Ishikawa (cell line): ENCODE results near the gene SEC14L6.

ENCODE experiments used
- CEBPB ChIP-seq: IDR thresholded peaks from 2 replicates; pipeline ENCODE4 v1.6.1; 2012
- CREB1 ChIP-seq: IDR thresholded peaks from 2 replicates; pipeline ENCODE4 v1.6.1; 2012; ENCODE audit warnings: low read depth
- EGR1 ChIP-seq: IDR thresholded peaks from 2 replicates; pipeline ENCODE4 v1.6.1; 2012
- EP300 ChIP-seq: IDR thresholded peaks from 2 replicates; pipeline ENCODE4 v1.6.1; 2012; ENCODE audit warnings: borderline replicate concordance
- FOXM1 ChIP-seq: IDR thresholded peaks from 2 replicates; pipeline ENCODE4 v1.6.1; 2012; ENCODE audit warnings: low read depth, borderline replicate concordance
- NFIC ChIP-seq: IDR thresholded peaks from 2 replicates; pipeline ENCODE4 v1.6.1; 2012
- RAD21 ChIP-seq: IDR thresholded peaks from 2 replicates; pipeline ENCODE4 v1.6.1; 2012; ENCODE audit warnings: low read depth
- TAF1 ChIP-seq: IDR thresholded peaks from 2 replicates; pipeline ENCODE4 v1.6.1; 2012; ENCODE audit warnings: low read depth, mild to moderate bottlenecking
- TCF12 ChIP-seq: IDR thresholded peaks from 2 replicates; pipeline ENCODE4 v1.6.1; 2012; ENCODE audit warnings: low read depth
- TEAD4 ChIP-seq: IDR thresholded peaks from 2 replicates; pipeline ENCODE4 v1.6.1; 2012
- YY1 ChIP-seq: IDR thresholded peaks from 2 replicates; pipeline ENCODE4 v1.6.1; 2012; ENCODE audit warnings: low read depth
- ZBTB7A ChIP-seq: IDR thresholded peaks from 2 replicates; pipeline ENCODE4 v1.6.1; 2012; ENCODE audit warnings: low read depth
- TF ChIP-seq, protein P1 (sequence below): IDR thresholded peaks from 2 replicates; pipeline ENCODE4 v1.6.1; 2012
- TF ChIP-seq, protein P2 (sequence below): IDR thresholded peaks from 2 replicates; pipeline ENCODE4 v1.6.1; 2012
- TF ChIP-seq, protein P3 (sequence below): IDR thresholded peaks from 2 replicates; pipeline ENCODE4 v1.6.1; 2012; ENCODE audit warnings: low read depth, mild to moderate bottlenecking

The SEC14L6 gene

DNA sequence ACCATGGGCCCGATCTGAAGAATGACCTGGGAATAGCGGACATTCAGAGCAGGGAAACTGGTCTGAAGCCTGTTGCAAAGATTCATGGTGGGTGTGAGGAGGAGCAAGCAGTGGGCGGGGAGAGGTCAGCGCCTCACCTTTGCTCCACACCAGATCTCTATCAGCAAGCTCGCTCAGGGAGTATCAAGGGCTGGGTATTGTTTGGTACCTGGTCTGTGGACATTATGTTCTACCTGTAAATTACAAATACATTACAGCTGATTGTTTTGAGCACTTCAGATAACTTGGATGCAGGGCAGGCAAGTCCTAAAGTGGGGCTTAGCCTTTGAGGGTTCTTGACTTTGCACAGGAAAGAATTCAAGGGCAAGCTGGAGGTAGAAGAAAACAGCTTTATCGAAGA lies 30.3 kb downstream of the SEC14L6 start:
- TF ChIP-seq YY1 (no peak), RAD21 (no peak), EGR1 (no peak), CREB1 (no peak), NFIC (no peak)
- TF ChIP-seq, protein P1, sequence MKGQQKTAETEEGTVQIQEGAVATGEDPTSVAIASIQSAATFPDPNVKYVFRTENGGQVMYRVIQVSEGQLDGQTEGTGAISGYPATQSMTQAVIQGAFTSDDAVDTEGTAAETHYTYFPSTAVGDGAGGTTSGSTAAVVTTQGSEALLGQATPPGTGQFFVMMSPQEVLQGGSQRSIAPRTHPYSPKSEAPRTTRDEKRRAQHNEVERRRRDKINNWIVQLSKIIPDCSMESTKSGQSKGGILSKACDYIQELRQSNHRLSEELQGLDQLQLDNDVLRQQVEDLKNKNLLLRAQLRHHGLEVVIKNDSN = no peak
- TF ChIP-seq, protein P2, sequence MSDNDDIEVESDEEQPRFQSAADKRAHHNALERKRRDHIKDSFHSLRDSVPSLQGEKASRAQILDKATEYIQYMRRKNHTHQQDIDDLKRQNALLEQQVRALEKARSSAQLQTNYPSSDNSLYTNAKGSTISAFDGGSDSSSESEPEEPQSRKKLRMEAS = no peak

DNA sequence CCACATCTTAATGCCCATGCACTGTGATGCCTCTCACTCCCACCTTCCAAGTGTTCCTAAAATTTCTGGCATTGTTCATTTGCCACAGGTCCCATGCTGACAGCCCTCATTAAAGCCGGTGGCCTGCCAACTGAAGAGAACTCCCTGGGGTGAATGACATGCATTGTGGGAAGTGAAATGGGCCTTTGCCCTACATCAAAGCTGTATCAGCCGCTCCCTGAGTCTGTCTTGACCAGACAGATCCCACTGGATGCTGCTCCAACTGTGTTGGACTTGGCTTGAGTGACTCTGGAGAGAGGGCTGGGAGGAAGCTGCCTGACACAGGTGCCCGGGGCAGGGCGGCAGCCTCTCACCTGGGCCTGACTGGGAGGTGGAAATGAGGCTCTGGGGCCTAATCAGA lies 32.3 kb downstream of the SEC14L6 start:
- no peak for TF ChIP-seq YY1
- TF ChIP-seq TAF1 = no peak
- TF ChIP-seq TCF12 = no peak
- no peak for TF ChIP-seq EGR1
- TF ChIP-seq, protein P3, sequence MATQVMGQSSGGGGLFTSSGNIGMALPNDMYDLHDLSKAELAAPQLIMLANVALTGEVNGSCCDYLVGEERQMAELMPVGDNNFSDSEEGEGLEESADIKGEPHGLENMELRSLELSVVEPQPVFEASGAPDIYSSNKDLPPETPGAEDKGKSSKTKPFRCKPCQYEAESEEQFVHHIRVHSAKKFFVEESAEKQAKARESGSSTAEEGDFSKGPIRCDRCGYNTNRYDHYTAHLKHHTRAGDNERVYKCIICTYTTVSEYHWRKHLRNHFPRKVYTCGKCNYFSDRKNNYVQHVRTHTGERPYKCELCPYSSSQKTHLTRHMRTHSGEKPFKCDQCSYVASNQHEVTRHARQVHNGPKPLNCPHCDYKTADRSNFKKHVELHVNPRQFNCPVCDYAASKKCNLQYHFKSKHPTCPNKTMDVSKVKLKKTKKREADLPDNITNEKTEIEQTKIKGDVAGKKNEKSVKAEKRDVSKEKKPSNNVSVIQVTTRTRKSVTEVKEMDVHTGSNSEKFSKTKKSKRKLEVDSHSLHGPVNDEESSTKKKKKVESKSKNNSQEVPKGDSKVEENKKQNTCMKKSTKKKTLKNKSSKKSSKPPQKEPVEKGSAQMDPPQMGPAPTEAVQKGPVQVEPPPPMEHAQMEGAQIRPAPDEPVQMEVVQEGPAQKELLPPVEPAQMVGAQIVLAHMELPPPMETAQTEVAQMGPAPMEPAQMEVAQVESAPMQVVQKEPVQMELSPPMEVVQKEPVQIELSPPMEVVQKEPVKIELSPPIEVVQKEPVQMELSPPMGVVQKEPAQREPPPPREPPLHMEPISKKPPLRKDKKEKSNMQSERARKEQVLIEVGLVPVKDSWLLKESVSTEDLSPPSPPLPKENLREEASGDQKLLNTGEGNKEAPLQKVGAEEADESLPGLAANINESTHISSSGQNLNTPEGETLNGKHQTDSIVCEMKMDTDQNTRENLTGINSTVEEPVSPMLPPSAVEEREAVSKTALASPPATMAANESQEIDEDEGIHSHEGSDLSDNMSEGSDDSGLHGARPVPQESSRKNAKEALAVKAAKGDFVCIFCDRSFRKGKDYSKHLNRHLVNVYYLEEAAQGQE = no peak
- TF ChIP-seq EP300 = no peak
- TF ChIP-seq FOXM1 = no peak
- TF ChIP-seq RAD21 = no peak
- TF ChIP-seq CREB1 = no peak
- TF ChIP-seq TEAD4 = no peak
- TF ChIP-seq ZBTB7A = no peak
- TF ChIP-seq, protein P2 = no peak
- TF ChIP-seq, protein P1 = no peak
- no peak for TF ChIP-seq CEBPB
- TF ChIP-seq NFIC = no peak

DNA sequence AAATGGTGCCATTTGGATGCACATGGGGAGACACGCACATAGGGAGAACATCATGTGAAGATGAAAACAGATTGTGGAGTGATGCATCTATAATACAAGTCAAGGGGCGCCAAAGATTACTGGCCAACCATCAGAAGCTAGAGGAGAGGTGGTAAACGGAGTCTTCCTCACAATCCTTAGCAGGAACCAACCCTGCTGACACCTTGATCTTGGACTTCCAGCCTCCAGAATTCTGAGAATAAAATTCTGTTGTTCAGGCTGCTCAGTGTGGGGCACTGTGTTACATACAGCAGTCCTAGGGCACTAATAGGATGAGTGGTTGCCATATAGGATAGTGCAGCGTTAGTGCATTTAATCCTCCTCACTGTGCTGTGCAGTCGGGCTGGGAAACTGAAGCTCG lies 33.1 kb downstream of the SEC14L6 start:
- TF ChIP-seq YY1 = no peak
- no peak for TF ChIP-seq TAF1
- no peak for TF ChIP-seq NFIC
- TF ChIP-seq FOXM1 = no peak
- no peak for TF ChIP-seq CREB1
- TF ChIP-seq CEBPB = no peak
- no peak for TF ChIP-seq TEAD4

DNA sequence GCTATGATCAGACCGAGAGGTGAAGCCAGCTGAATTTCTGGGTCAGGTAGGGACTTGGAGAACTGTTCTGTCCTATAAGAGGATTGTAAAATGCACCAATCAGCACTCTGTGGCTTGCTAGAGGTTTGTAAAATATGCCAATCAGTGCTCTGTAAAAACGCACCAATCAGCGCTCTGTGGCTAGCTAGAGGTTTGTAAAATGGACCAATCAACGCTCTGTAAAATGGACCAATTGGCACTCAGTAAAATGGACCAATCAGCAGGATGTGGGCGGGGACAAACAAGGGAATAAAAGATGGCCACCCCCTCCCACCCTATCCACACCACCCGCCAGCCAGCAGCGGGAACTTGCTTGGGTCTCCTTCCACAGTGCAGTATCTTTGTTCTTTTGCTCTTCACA lies 34.6 kb downstream of the SEC14L6 start:
- TF ChIP-seq CREB1 = no peak
- no peak for TF ChIP-seq TCF12
- no peak for TF ChIP-seq FOXM1
- no peak for TF ChIP-seq ZBTB7A

DNA sequence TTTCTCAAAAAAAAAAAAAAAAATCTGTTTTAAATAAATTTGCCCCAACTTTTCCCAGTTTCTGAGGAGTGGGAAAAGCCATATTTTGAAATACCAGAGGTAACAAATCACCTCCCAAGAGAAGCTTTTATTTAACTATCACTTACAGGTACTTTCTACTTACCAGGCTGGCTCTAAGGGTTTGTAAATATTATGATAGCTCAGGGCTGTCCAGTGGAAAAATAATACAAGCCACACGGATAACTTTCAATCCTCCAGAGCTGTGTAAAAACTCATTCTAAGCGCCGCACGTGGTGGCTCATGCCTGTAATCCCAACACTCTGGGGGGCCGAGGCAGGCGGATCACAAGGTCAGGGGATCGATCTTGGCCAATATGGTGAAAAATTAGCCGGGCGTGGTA lies 35.4 kb downstream of the SEC14L6 start:
- TF ChIP-seq, protein P1 = no peak
- TF ChIP-seq RAD21 (no peak), EGR1 (no peak), FOXM1 (no peak), NFIC (no peak), TCF12 (no peak), TEAD4 (no peak), TAF1 (no peak), CREB1 (no peak), YY1 (no peak), CEBPB (no peak), ZBTB7A (no peak), EP300 (no peak)
- TF ChIP-seq, protein P3 = no peak
- TF ChIP-seq, protein P2 = no peak

DNA sequence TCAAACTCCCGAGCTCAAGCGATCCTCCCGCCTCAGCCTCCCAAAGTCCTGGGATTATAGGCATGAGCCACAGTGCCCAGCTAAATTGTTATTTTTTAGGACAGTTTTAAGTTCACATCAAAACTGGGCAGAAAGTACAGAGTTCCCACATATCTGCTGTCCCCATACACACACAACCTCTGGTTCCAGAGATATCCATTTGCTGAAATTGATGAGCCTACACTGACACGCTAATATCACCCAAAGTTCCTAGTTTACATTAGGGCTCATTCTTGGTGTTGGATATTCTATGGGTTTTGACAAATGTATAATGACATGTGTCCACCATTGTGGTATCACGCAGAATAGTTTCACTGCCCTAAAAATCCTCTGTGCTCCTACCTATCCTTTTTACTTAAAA lies 38.3 kb downstream of the SEC14L6 start:
- TF ChIP-seq CEBPB = no peak
- no peak for TF ChIP-seq TAF1
- TF ChIP-seq YY1 = no peak
- TF ChIP-seq TEAD4 = no peak
- TF ChIP-seq EGR1 = no peak
- TF ChIP-seq, protein P1 = no peak
- no peak for TF ChIP-seq EP300
- TF ChIP-seq FOXM1 = no peak
- TF ChIP-seq TCF12 = no peak
